Fibroblast of the conjunctiva (primary cell): Measurements from ENCODE around the gene SHROOM3.

ENCODE experiments used
- DNase-seq: peaks from one replicate; pipeline ENCODE4 v3.0.0-alpha.2; 2010; ENCODE audit warnings: low read depth

The SHROOM3 gene

GRCh38 chr4:76781698-76782595 is 346.9 kb downstream of the SHROOM3 start:
- DNase-seq, result peak; percentile 73

GRCh38 chr4:76782837-76783236 is 347.8 kb downstream of the SHROOM3 start:
- DNase-seq, result no peak

GRCh38 chr4:76783836-76784235 is 348.8 kb downstream of the SHROOM3 start:
- DNase-seq, result no peak

- no peak for DNase-seq
Measured at GRCh38 chr4:76784237-76784636, 349.2 kb downstream of the SHROOM3 start.

- no peak for DNase-seq
Measured at GRCh38 chr4:76787898-76788297, 352.9 kb downstream of the SHROOM3 start.

GRCh38 chr4:76790377-76790776 is 355.3 kb downstream of the SHROOM3 start:
- DNase-seq, result no peak

- DNase-seq, result no peak
Measured at GRCh38 chr4:76791479-76791878, 356.4 kb downstream of the SHROOM3 start.

GRCh38 chr4:76792418-76792817 is 357.4 kb downstream of the SHROOM3 start:
- no peak for DNase-seq

GRCh38 chr4:76795243-76795642 is 360.2 kb downstream of the SHROOM3 start:
- no peak for DNase-seq

GRCh38 chr4:76799140-76799539 is 364.1 kb downstream of the SHROOM3 start:
- no peak for DNase-seq

GRCh38 chr4:76799718-76800117 is 364.7 kb downstream of the SHROOM3 start:
- DNase-seq, result no peak

GRCh38 chr4:76800902-76801301 is 365.9 kb downstream of the SHROOM3 start:
- DNase-seq, result no peak

GRCh38 chr4:76801621-76802235 is 366.7 kb downstream of the SHROOM3 start:
- DNase-seq, result no peak

GRCh38 chr4:76802236-76803021 is 367.4 kb downstream of the SHROOM3 start:
- DNase-seq, result no peak

GRCh38 chr4:76803522-76803921 is 368.5 kb downstream of the SHROOM3 start:
- DNase-seq, result peak; percentile 34

GRCh38 chr4:76804096-76804495 is 369.1 kb downstream of the SHROOM3 start:
- DNase-seq, result no peak

- DNase-seq, result no peak
Measured at GRCh38 chr4:76806346-76806745, 371.3 kb downstream of the SHROOM3 start.

- DNase-seq, result no peak
Measured at GRCh38 chr4:76806757-76807156, 371.7 kb downstream of the SHROOM3 start.

GRCh38 chr4:76809594-76810305 is 374.7 kb downstream of the SHROOM3 start:
- DNase-seq, result no peak

GRCh38 chr4:76811604-76812412 is 376.8 kb downstream of the SHROOM3 start:
- DNase-seq, result no peak

GRCh38 chr4:76813070-76813469 is 378.0 kb downstream of the SHROOM3 start:
- DNase-seq, result no peak
